ENCODE results near the gene MADCAM1.

Gene MADCAM1

GRCh38 chr19:507286-508203, 11.3 kb downstream of the MADCAM1 start, which contains the start of gene TPGS1:
Gene TPGS1 (plus strand): TSS chr19:507497. CDS start chr19:507507, 10 bp downstream.
- TF ChIP-seq CTCF (IDR thresholded peaks at IDR 0.05; ENCODE audit: unreplicated experiment in 3 of 3) = no peak
- peak within 1 kb of the TSS; percentile 97 to 98 (median 97) for H3K27ac Mint-ChIP-seq
- peaks cover 9% of the 10 kb centered on the region for H3K36me3 Mint-ChIP-seq (ENCODE audit: low read depth)
- peaks cover 36% of the 10 kb centered on the region for H3K4me1 Mint-ChIP-seq
- peaks cover 5% of the 10 kb centered on the region for H3K27me3 Mint-ChIP-seq (ENCODE audit: low read depth)
- peak within 1 kb of the TSS; percentile 84 to 93 (median 88) for H3K4me3 Mint-ChIP-seq
- H3K9me3 Mint-ChIP-seq = no peaks in the 10 kb centered on the region

GRCh38 chr19:508204-509150, 12.2 kb downstream of the MADCAM1 start:
- peaks cover 1% of the 10 kb centered on the region for H3K27me3 Mint-ChIP-seq (ENCODE audit: low read depth)
- TF ChIP-seq CTCF (IDR thresholded peaks at IDR 0.05; ENCODE audit: unreplicated experiment in 3 of 3) = no peak
- H3K27ac Mint-ChIP-seq = peak overlapping the region; percentile 62 to 95 (median 71)
- peak overlapping the region; percentile 84 to 93 (median 88) for H3K4me3 Mint-ChIP-seq
- no peaks in the 10 kb centered on the region for H3K9me3 Mint-ChIP-seq
- peaks cover 9% of the 10 kb centered on the region for H3K36me3 Mint-ChIP-seq (ENCODE audit: low read depth)
- H3K4me1 Mint-ChIP-seq = peaks cover 41% of the 10 kb centered on the region

- H3K4me1 Mint-ChIP-seq = peaks cover 44% of the 10 kb centered on the region
- no peaks in the 10 kb centered on the region for H3K9me3 Mint-ChIP-seq
- H3K4me3 Mint-ChIP-seq = peak overlapping the region; percentile 62 to 84 (median 83)
- H3K27ac Mint-ChIP-seq = peak overlapping the region; percentile 79 to 96 (median 93)
- peak; percentile 98 to 99 (median 99) for TF ChIP-seq CTCF (IDR thresholded peaks at IDR 0.05; ENCODE audit: unreplicated experiment in 3 of 3)
- H3K27me3 Mint-ChIP-seq (ENCODE audit: low read depth) = peaks cover 4% of the 10 kb centered on the region
- peaks cover 14% of the 10 kb centered on the region for H3K36me3 Mint-ChIP-seq (ENCODE audit: low read depth)
Observed at GRCh38 chr19:510606-511100, 14.4 kb downstream of the MADCAM1 start.

GRCh38 chr19:511101-511851, 15.0 kb downstream of the MADCAM1 start:
- peak overlapping the region; percentile 79 to 96 (median 93) for H3K27ac Mint-ChIP-seq
- peak overlapping the region; percentile 62 to 84 (median 83) for H3K4me3 Mint-ChIP-seq
- peaks cover 14% of the 10 kb centered on the region for H3K36me3 Mint-ChIP-seq (ENCODE audit: low read depth)
- H3K9me3 Mint-ChIP-seq = no peaks in the 10 kb centered on the region
- TF ChIP-seq CTCF (IDR thresholded peaks at IDR 0.05; ENCODE audit: unreplicated experiment in 3 of 3) = no peak
- peaks cover 4% of the 10 kb centered on the region for H3K27me3 Mint-ChIP-seq (ENCODE audit: low read depth)
- H3K4me1 Mint-ChIP-seq = peaks cover 48% of the 10 kb centered on the region
